Smooth muscle cell of trachea (primary cell): ENCODE results near the gene CWF19L1. TPM values are rescaled to one million over a fixed set of nuclear protein-coding genes. Genes with fewer than 3 reads are reported as not detected.

Source experiments
- total RNA-seq: library from RNA; depleted of rRNA; stranded (reverse); fragments of >200 nt; gene quantifications from 2 replicates; pipeline ENCODE4 v1.2.1, GENCODE V29; 2014

Gene CWF19L1
- 27.1 and 42.5 TPM in 2 replicates for total RNA-seq

DNA sequence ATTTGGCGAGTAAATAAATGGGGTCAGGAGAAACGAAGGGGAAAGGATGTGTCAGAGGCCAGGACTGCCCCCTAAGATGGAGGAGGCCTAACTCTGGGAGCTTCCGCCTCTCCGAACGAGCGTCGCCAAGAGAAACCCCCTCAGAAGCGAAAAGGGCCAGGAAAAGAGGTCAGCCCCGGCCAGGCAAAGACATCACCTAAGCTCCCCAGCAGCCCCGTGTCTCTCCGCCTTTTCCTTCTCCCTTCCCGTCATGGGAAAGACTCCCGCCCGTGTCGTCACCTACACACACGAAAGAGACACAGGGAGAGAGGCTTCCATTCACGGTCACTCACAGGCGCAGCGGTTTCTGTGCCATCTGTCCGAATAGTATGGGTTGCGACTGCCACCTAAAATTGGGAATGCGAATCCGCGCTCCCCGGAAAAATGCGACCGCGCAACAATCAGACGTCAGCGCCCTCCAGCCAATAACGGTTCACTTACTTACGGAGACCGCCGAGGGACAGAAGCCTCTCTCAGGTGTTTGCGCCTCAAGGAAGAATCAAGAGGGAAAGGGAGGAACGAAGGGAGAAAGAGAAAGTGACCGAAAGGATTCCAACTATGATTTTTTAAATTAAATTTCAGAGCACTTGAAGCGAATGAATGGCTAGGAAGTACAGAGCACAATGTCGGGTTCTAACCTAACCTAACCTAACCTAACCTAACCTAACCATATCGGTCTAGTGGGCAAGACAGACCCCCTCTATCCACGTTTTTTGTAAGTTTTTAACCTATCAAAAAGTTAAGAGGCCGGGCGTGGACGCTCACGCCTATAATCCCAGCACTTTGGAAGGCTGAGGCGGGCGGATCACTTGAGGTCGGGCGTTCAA lies at the start of gene CWF19L1:
CWF19L1 (minus strand) TSS at position 400 of the 866 bp plus-strand sequence; CDS start at position 355, 45 bp downstream.

GRCh38 chr10:100286051-100287033 lies 18.9 kb upstream of the CWF19L1 start, which contains the start of gene BLOC1S2:
Gene BLOC1S2 (minus strand): TSS chr10:100286680. CDS start chr10:100286659, 21 bp downstream.

DNA sequence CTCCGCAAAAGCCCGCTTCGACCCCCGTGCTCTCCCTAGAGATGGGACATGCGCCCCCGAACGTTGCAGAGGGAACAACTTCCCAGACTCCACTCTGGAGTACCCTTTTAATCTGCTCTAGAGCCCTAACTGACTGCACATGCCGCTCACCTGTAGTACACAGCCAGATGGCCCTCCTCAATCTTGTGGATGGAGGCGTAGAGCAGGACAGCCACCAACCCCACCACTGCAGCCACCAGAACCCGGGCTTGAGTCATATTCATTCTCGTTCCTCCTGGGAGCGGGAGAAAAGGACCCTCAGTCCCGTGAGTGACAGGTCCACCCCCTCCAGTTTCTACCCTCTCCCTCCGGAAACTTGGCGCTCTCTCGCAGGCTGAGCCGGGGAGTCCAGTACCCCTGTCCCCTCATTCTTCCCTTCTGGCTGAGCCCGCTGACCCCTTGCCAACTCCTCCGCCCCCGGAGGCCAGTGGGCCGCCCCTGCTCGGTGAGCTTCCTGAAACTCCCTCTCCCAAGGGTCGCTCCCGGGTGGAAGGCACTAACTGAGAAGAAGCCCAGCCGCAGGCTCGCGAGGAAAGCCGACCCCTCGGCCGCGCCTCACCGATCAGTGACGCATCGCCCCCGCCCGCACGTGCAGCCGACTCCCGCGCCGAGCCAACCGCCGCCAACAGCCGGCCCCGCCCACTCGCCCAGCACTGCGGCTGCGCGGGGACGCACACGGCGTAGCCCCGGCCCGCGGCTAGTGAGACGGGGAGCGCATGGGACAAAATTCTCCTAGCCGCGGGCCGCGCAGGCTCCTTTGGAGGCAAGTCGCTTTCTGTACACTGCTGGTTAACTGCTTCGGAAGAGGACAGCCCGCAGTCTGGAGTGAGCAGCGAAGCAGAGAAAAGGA lies 81.8 kb downstream of the CWF19L1 start, which contains the start of gene ERLIN1:
ERLIN1 (minus strand) TSS at position 666 of the 889 bp plus-strand sequence; CDS start at position 263, 403 bp downstream.

Other genes with a start within 250 kb of the CWF19L1 start
- not detected in 2 replicates for gene CPN1, start 185.8 kb downstream of the CWF19L1 start, total RNA-seq
- 51.8 and 99.8 TPM in 2 replicates for gene ERLIN1, start 81.6 kb downstream of the CWF19L1 start, total RNA-seq
- gene CHUK, start 38.0 kb downstream of the CWF19L1 start, total RNA-seq: 18.2 and 25.3 TPM in 2 replicates
- gene BLOC1S2, start 19.0 kb upstream of the CWF19L1 start, total RNA-seq: 57.2 and 62.8 TPM in 2 replicates
- not detected in 2 replicates for gene PKD2L1, start 62.6 kb upstream of the CWF19L1 start, total RNA-seq
- 237 and 645 TPM in 2 replicates for gene SCD, start 79.6 kb upstream of the CWF19L1 start, total RNA-seq
- not detected in 2 replicates for gene WNT8B, start 195.4 kb upstream of the CWF19L1 start, total RNA-seq